ENCODE measurements around the gene KIF9. TPM values are rescaled to one million over a fixed set of nuclear protein-coding genes. Genes with fewer than 3 reads are reported as not detected.

KIF9 gene
- total RNA-seq, 2 experiments from 2014 or later: 8.0 to 9.2 TPM

DNA sequence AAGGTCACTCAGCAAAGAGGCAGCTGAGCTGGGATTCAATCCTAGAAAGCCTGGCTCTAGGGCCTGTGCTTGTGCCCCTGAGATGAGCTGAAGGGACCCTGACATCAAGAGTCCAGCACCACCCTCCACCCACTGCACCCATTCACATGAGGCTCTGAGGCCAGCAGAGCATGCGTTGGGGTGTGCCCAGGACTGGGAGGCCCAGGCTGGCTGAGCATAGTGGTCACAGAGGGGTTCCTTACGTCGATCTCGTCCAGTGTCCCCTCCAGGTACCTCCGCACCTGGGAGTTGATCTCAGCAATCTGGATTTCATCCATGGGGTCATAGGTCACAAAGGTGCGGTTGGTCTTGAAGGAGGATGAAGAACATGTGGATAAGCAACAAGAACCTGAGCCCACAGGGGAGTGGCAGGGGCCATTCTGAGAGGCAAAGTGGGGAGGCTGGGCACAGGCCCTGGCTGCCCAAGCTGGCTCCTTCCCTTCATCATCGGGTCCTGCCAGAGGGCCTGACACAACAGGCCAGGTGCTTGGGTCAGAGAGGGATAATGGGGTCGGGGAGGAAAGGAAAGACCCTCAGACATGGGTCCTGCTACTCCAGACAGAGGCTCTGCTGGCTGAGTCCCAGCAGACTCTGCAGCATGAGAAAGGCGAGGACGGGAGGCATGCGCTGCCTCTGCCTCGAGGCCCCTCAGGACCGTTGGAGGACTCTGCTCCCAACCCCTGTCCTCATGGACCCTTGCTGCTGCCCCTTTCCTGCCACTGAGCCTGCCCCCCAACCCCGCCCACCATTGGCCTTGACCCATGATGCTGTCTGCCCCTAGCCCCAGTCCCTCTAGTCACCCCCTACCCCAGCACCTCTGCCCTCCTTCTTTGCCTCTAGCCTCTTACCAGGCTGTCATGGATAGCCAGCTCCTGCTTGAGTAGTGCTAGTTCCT lies 35.2 kb downstream of the KIF9 start:
- H3K27ac Mint-ChIP-seq: no peak overlapping the region
- CTCF ChIA-PET: no interaction called here

DNA sequence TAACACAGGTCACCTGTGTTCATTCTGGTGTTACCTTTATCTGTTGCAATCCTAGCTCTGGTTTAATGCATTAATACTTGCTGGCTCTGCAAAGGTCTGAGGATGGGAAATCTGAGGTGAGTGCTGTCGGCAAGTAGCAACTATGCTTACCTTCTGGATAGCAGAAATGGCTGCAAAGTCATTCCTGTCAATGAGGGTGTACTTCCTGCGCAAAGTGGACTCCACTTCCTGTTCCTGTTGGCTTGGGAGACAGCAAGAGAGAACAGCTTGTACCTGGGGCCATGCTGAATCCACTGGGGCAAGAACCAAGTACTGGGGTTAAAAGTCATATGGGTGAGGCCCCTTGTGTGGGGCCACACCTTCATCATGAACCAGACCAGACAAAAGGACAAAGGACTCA lies 37.3 kb downstream of the KIF9 start:
- H3K4me1 ChIP-seq (ENCODE audit: insufficient read depth, low read length): no peaks in the 10 kb centered on the region
- no peak for ATAC-seq (ENCODE audit: poor library complexity)
- no peaks in the 10 kb centered on the region for H3K36me3 ChIP-seq (ENCODE audit: insufficient read depth, low read length)
- Mint-ChIP-seq H3K4me3 (no peak overlapping the region), H3K27ac (no peak overlapping the region), H3K4me1 (ENCODE audit: low read depth) (no peaks in the 10 kb centered on the region), H3K27me3 (no peaks in the 10 kb centered on the region), H3K9me3 (no peaks in the 10 kb centered on the region), H3K36me3 (ENCODE audit: low read depth) (no peaks in the 10 kb centered on the region)
- POLR2A ChIA-PET: no interaction called here
- no peak for DNase-seq
- no peak overlapping the region for H3K27ac ChIP-seq (ENCODE audit: low read depth in 1 of 2, low read length in 2 of 2)
- CTCF ChIA-PET: no interaction called here
- H3K9me3 ChIP-seq (ENCODE audit: control insufficient read depth in 1 of 2, insufficient read depth in 1 of 2, low read length in 2 of 2): no peaks in the 10 kb centered on the region
- H3K27me3 ChIP-seq (ENCODE audit: control insufficient read depth in 1 of 2, insufficient read depth in 2 of 2, low read length in 2 of 2): no peaks in the 10 kb centered on the region
- H3K4me3 ChIP-seq (ENCODE audit: low read length): no peak overlapping the region
- TF ChIP-seq, protein P1, sequence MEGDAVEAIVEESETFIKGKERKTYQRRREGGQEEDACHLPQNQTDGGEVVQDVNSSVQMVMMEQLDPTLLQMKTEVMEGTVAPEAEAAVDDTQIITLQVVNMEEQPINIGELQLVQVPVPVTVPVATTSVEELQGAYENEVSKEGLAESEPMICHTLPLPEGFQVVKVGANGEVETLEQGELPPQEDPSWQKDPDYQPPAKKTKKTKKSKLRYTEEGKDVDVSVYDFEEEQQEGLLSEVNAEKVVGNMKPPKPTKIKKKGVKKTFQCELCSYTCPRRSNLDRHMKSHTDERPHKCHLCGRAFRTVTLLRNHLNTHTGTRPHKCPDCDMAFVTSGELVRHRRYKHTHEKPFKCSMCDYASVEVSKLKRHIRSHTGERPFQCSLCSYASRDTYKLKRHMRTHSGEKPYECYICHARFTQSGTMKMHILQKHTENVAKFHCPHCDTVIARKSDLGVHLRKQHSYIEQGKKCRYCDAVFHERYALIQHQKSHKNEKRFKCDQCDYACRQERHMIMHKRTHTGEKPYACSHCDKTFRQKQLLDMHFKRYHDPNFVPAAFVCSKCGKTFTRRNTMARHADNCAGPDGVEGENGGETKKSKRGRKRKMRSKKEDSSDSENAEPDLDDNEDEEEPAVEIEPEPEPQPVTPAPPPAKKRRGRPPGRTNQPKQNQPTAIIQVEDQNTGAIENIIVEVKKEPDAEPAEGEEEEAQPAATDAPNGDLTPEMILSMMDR (IDR thresholded peaks at IDR 0.05): no peak
- intact Hi-C loops (cut with DNase I, micrococcal nuclease): no loop called here

More for the DNA sequence above, 35.2 kb downstream of the KIF9 start:
- H3K27me3 Mint-ChIP-seq: no peaks in the 10 kb centered on the region
- H3K4me3 ChIP-seq (ENCODE audit: low read length): no peak overlapping the region
- no peaks in the 10 kb centered on the region for H3K9me3 Mint-ChIP-seq
- no peaks in the 10 kb centered on the region for H3K36me3 Mint-ChIP-seq (ENCODE audit: low read depth)
- H3K9me3 ChIP-seq (ENCODE audit: control insufficient read depth in 1 of 2, insufficient read depth in 1 of 2, low read length in 2 of 2): no peaks in the 10 kb centered on the region
- DNase-seq (no peak), ATAC-seq (ENCODE audit: poor library complexity) (no peak)
- TF ChIP-seq, protein P1 (IDR thresholded peaks at IDR 0.05): no peak
- H3K4me1 ChIP-seq (ENCODE audit: insufficient read depth, low read length): no peaks in the 10 kb centered on the region
- POLR2A ChIA-PET: interaction anchor here (0.5 kb wide), 1 partner anchor 23 kb away, joined by 5 read pairs; no protein-coding TSS in a partner anchor
- H3K27ac ChIP-seq (ENCODE audit: low read depth in 1 of 2, low read length in 2 of 2): no peak overlapping the region
- no peaks in the 10 kb centered on the region for H3K36me3 ChIP-seq (ENCODE audit: insufficient read depth, low read length)
- no peak overlapping the region for H3K4me3 Mint-ChIP-seq
- H3K27me3 ChIP-seq (ENCODE audit: control insufficient read depth in 1 of 2, insufficient read depth in 2 of 2, low read length in 2 of 2): no peaks in the 10 kb centered on the region
- H3K4me1 Mint-ChIP-seq (ENCODE audit: low read depth): no peaks in the 10 kb centered on the region
- intact Hi-C loops (cut with DNase I, micrococcal nuclease): no loop called here

DNA sequence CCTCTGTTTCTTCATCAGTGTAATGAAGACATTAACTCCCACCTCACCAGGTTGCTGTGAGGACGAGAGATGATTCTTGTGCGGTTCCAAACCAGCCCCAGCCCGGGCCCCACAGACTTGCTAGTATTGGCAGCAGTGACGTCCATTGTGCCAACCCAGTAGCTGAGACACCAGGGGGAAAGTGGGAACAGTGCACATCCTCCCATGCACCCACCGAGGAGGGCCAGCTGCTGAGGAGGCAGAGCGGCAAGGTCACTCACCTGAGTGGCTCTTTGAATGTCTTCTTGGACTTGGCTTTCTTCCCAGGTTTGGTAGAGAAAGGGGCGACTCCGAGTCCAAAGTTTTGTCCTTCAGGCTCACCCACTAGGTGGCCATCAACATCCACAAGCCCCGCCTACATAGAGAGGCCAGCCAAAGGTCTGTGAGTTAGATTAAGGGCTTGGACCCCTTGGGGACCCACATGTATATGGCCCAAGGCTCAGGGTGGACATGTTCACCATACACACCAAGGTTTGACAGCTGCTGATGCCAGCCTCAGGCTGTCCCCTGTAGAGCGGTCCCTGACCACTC lies 38.0 kb downstream of the KIF9 start:
- no peak for DNase-seq
- Histone ChIP-seq H3K4me1 (ENCODE audit: insufficient read depth, low read length) (no peaks in the 10 kb centered on the region), H3K27me3 (ENCODE audit: control insufficient read depth in 1 of 2, insufficient read depth in 2 of 2, low read length in 2 of 2) (no peaks in the 10 kb centered on the region), H3K27ac (ENCODE audit: low read depth in 1 of 2, low read length in 2 of 2) (no peak overlapping the region), H3K9me3 (ENCODE audit: control insufficient read depth in 1 of 2, insufficient read depth in 1 of 2, low read length in 2 of 2) (no peaks in the 10 kb centered on the region), H3K4me3 (ENCODE audit: low read length) (no peak overlapping the region), H3K36me3 (ENCODE audit: insufficient read depth, low read length) (no peaks in the 10 kb centered on the region)
- H3K27me3 Mint-ChIP-seq: no peaks in the 10 kb centered on the region
- intact Hi-C loops (cut with DNase I, micrococcal nuclease): no loop called here
- no peaks in the 10 kb centered on the region for H3K4me1 Mint-ChIP-seq (ENCODE audit: low read depth)
- ChIA-PET POLR2A (no interaction called here), CTCF (no interaction called here)
- no peak overlapping the region for H3K27ac Mint-ChIP-seq
- TF ChIP-seq, protein P1 (IDR thresholded peaks at IDR 0.05): no peak
- no peaks in the 10 kb centered on the region for H3K9me3 Mint-ChIP-seq
- H3K36me3 Mint-ChIP-seq (ENCODE audit: low read depth): no peaks in the 10 kb centered on the region
- H3K4me3 Mint-ChIP-seq: no peak overlapping the region
- ATAC-seq (ENCODE audit: poor library complexity): no peak

Measured in CD4-positive, alpha-beta T cell (primary cell).